ENCODE data around the gene TMEM132D. TPM values are rescaled to one million over a fixed set of nuclear protein-coding genes. Genes with fewer than 3 reads are reported as not detected.

TMEM132D gene
- total RNA-seq, 2 experiments from 2014 or later = not detected

DNA sequence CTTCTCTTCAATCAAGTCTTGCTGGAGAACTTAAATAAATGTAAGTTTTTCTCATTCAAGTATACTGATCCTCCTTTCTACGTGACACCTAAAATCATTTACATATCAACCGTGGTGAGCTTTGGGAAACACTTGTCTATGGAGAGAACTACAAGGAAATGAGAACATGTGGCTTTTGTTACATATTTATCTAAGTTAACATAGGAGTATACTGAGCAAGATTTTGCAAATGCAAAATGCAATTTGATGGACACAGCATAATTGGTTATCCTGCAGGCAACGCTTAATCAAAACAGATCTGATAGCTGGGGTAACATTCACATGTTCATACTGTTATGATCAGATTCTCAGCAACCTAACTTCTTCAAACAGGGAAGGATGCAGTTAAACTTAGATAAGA lies 376.3 kb downstream of the TMEM132D start:
- BruUV-seq (replicated peaks) = no TSS peak
- Histone ChIP-seq H3K4me3 (ENCODE audit: low read depth, low read length, poor library complexity, severe bottlenecking) (no peak overlapping the region), H3K4me1 (ENCODE audit: insufficient read depth, low read length, poor library complexity, severe bottlenecking) (no peaks in the 10 kb centered on the region), H3K4me2 (ENCODE audit: low read length) (no peak overlapping the region), H3K36me3 (ENCODE audit: insufficient read depth, low read length) (no peaks in the 10 kb centered on the region), H3K9me3 (ENCODE audit: low read length) (no peaks in the 10 kb centered on the region), H4K20me1 (ENCODE audit: insufficient read depth, low read length) (no peaks in the 10 kb centered on the region), H3K27ac (ENCODE audit: low read depth, low read length, poor library complexity, severe bottlenecking) (no peak overlapping the region), H3K9me2 (ENCODE audit: insufficient read depth, low read length) (no peaks in the 10 kb centered on the region), H3K79me2 (ENCODE audit: insufficient read depth, low read depth, low read length) (no peaks in the 10 kb centered on the region), H2AFZ (ENCODE audit: low read length) (no peak overlapping the region)
- intact Hi-C loops (cut with micrococcal nuclease; ENCODE audit: unreplicated experiment) = no loop called here
- CTCF ChIA-PET (ENCODE audit: unreplicated experiment) = no interaction called here
- POLR2A ChIA-PET = no interaction called here
- no peak for DNase-seq (ENCODE audit: low spot score)
- TF ChIP-seq, protein P1, sequence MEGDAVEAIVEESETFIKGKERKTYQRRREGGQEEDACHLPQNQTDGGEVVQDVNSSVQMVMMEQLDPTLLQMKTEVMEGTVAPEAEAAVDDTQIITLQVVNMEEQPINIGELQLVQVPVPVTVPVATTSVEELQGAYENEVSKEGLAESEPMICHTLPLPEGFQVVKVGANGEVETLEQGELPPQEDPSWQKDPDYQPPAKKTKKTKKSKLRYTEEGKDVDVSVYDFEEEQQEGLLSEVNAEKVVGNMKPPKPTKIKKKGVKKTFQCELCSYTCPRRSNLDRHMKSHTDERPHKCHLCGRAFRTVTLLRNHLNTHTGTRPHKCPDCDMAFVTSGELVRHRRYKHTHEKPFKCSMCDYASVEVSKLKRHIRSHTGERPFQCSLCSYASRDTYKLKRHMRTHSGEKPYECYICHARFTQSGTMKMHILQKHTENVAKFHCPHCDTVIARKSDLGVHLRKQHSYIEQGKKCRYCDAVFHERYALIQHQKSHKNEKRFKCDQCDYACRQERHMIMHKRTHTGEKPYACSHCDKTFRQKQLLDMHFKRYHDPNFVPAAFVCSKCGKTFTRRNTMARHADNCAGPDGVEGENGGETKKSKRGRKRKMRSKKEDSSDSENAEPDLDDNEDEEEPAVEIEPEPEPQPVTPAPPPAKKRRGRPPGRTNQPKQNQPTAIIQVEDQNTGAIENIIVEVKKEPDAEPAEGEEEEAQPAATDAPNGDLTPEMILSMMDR (conservative IDR thresholded peaks at IDR 0.05; ENCODE audit: low read length) = no peak
- TF ChIP-seq EZH2phosphoT487 (IDR thresholded peaks at IDR 0.05; ENCODE audit: borderline replicate concordance, low read depth, low read length) = no peak

- intact Hi-C loops (cut with micrococcal nuclease; ENCODE audit: unreplicated experiment) = no loop called here
- DNase-seq (ENCODE audit: low spot score) = no peak
- CTCF ChIA-PET (ENCODE audit: unreplicated experiment) = no interaction called here
- Histone ChIP-seq H2AFZ (ENCODE audit: low read length) (no peak overlapping the region), H3K36me3 (ENCODE audit: insufficient read depth, low read length) (no peaks in the 10 kb centered on the region), H3K9me3 (ENCODE audit: low read length) (no peaks in the 10 kb centered on the region), H4K20me1 (ENCODE audit: insufficient read depth, low read length) (no peaks in the 10 kb centered on the region), H3K79me2 (ENCODE audit: insufficient read depth, low read depth, low read length) (no peaks in the 10 kb centered on the region), H3K4me1 (ENCODE audit: insufficient read depth, low read length, poor library complexity, severe bottlenecking) (no peaks in the 10 kb centered on the region), H3K4me3 (ENCODE audit: low read depth, low read length, poor library complexity, severe bottlenecking) (no peak overlapping the region), H3K9me2 (ENCODE audit: insufficient read depth, low read length) (no peaks in the 10 kb centered on the region), H3K27ac (ENCODE audit: low read depth, low read length, poor library complexity, severe bottlenecking) (no peak overlapping the region), H3K4me2 (ENCODE audit: low read length) (no peak overlapping the region)
- no peak for TF ChIP-seq EZH2phosphoT487 (IDR thresholded peaks at IDR 0.05; ENCODE audit: borderline replicate concordance, low read depth, low read length)
- TF ChIP-seq, protein P1 (conservative IDR thresholded peaks at IDR 0.05; ENCODE audit: low read length) = no peak
- no TSS peak for BruUV-seq (replicated peaks)
- POLR2A ChIA-PET = no interaction called here
These were observed 380.2 kb downstream of the TMEM132D start for GRCh38 chr12:129523621-129524020.

- intact Hi-C loops (cut with micrococcal nuclease; ENCODE audit: unreplicated experiment) = no loop called here
- Histone ChIP-seq H3K4me2 (ENCODE audit: low read length) (no peak overlapping the region), H2AFZ (ENCODE audit: low read length) (no peak overlapping the region), H3K4me1 (ENCODE audit: insufficient read depth, low read length, poor library complexity, severe bottlenecking) (no peaks in the 10 kb centered on the region), H4K20me1 (ENCODE audit: insufficient read depth, low read length) (no peaks in the 10 kb centered on the region), H3K9me3 (ENCODE audit: low read length) (no peaks in the 10 kb centered on the region), H3K36me3 (ENCODE audit: insufficient read depth, low read length) (no peaks in the 10 kb centered on the region), H3K79me2 (ENCODE audit: insufficient read depth, low read depth, low read length) (no peaks in the 10 kb centered on the region), H3K9me2 (ENCODE audit: insufficient read depth, low read length) (no peaks in the 10 kb centered on the region), H3K4me3 (ENCODE audit: low read depth, low read length, poor library complexity, severe bottlenecking) (no peak overlapping the region), H3K27ac (ENCODE audit: low read depth, low read length, poor library complexity, severe bottlenecking) (no peak overlapping the region)
- no peak for TF ChIP-seq EZH2phosphoT487 (IDR thresholded peaks at IDR 0.05; ENCODE audit: borderline replicate concordance, low read depth, low read length)
- TF ChIP-seq, protein P1 (conservative IDR thresholded peaks at IDR 0.05; ENCODE audit: low read length) = no peak
- DNase-seq (ENCODE audit: low spot score) = no peak
- ChIA-PET POLR2A (no interaction called here), CTCF (ENCODE audit: unreplicated experiment) (no interaction called here)
- BruUV-seq (replicated peaks) = no TSS peak
These were observed 383.1 kb downstream of the TMEM132D start for GRCh38 chr12:129520739-129521138.

All from OCI-LY7 (cell line).